Skin of body (tissue), 2 donors: Measurements from ENCODE around the gene C1orf159. TPM values are rescaled to one million over a fixed set of nuclear protein-coding genes. Genes with fewer than 3 reads are reported as not detected.
A peak's percentile ranks its signal among the peaks of the same experiment; 100 is the strongest.
"Not testable (repeated sequence)": the region's sequence is repeated elsewhere in the genome, so short reads cannot be mapped to it uniquely, and the experiment has no call there.

Experiments used
- DNase-seq: peaks from one replicate; lab custom pipeline; 2025; lab: John Stamatoyannopoulos, UW
- total RNA-seq: library from RNA; depleted of rRNA; stranded (reverse); fragments of >200 nt; gene quantifications from one replicate; pipeline ENCODE4 v1.2.3, GENCODE V29; 2014

C1orf159 gene
- total RNA-seq, 1 donor from 2014 or later = 6.9 TPM

DNA sequence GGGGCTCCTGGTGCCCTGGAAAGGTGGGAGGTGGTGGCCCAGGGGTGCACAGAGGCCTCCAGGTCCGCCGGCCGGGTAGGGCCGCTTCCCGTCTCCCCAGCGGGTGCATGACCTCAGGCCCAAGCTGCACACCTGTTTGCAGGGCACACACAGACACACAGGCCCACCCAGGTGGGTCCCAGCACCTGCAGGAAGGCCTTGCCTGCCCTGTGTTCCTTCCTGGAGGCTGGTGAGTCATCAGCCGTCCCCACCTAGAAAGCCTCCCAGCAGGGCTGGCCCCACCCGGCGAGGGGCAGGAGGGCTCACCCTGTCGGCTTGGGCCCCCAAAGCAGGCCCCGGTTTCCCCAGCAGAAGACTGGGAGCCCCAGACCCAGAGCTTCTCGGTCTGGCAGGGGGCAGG is 34.2 kb upstream of the C1orf159 start:
- DNase-seq = no peak

DNA sequence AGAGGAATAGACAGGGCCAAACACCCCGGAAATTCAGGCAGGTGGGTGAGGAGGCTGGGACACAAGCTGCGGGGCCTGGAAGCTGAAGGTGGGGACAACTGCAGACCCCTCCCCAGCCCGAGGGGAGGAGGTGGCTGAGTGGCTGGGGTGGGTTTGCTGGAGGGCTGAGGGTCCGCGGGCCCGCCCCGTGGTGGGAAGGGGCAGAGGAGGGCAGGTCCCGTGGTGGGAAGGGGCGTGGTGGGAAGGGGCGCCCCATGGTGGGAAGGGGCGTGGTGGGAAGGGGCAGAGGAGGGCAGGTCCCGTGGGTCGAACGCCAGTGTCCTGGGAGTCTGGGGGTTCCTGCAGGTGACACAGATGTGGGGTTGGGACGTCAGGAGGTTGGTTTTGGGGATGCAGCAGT is 33.5 kb upstream of the C1orf159 start:
- DNase-seq = no peak

DNA sequence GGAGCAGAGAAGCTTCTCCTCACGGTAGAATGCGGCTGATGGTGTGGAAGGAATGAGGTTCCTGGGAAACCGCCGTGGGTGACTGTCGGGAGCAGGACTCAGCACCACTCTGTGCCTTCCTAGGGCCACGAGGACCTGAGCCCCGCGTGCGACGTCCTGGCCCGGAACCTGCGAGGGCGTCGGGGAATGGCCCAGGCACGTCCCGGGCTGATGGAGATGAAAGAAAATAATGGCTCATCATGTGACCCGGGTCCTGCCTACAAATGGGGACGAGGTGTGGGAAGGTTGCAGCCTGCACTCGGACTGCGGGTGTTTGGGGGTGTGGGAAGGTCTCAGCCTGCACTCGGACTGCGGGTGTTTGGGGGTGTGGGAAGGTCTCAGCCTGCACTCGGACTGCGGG is 32.7 kb upstream of the C1orf159 start:
- no peak for DNase-seq

DNA sequence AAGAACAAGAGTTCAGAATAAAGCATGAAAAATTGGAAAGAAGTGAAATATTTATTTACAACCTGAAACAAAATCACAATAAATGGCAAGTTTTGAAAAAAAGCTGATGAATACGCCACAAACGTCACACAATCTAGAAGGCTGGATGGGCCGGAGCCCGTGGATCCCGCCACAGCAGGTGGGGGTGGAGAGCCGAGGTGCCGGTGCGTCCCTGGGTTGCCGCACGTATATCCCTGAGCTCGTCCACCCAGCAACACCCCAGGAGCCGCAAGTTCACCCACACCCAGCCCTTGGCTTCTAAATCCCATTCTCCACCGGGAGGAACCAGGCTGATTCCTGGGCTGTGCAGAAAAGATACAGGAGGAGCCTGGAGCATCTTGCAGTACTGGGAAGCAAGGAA is 32.2 kb upstream of the C1orf159 start:
- no peak for DNase-seq

DNA sequence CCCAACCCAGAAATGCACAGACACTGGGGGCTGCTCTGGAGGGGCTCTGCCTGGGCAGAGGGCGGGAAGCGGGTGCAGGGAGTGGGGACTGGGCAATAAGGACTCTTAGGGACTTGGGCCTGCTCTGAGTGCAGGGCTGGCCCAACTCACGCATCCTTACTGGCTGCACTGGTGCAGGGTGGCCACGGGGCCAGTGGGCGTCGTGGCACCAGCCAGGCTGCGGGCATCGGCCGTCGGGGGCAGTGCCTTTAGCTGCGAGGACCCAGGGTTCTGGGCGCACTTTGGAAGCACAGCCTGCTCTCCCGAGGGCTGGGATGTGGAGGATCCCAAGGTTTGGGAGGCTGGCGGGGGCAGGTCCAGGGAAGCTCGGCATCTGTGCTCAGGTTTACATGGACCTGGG is 30.7 kb upstream of the C1orf159 start:
- DNase-seq = no peak

DNA sequence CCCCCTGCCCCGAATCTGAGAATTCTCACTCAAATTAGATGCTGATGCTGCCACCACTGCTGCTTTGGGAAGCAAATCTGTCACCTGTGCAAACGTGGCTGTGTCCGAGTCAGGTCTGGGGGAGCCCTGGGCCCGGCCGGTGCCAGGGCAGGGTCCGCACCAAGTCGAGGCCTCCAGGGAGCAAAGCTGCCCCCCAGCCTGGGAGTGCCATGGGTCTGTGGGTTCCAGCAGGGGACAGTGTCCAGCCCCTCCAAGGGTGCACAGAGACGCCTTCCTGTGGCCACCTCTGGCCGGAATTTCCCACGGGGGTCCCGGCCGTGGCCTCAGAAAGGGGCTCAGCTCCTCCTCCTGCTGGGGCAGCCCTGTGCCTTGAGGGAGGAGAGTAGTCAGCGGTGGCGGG is 30.1 kb upstream of the C1orf159 start:
- no peak for DNase-seq

DNA sequence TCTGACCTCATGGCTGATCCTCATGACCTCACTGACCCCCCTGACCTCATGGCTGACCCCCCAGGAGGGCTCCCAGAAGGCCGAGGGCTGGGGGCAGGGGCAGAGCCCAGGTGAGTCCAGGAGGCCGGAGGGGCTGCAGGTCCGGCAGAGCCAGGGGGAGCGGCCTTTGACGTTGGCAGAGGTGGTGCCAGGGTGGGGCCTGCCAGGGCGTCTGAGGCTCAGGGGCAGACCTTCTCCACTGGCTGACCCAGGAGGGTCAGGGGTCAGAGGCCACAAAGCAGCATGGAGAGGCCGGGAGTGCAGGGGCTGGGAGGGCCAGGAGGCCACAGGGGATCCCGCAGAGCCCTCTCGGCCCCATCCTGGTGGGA is 29.6 kb upstream of the C1orf159 start:
- no peak for DNase-seq

DNA sequence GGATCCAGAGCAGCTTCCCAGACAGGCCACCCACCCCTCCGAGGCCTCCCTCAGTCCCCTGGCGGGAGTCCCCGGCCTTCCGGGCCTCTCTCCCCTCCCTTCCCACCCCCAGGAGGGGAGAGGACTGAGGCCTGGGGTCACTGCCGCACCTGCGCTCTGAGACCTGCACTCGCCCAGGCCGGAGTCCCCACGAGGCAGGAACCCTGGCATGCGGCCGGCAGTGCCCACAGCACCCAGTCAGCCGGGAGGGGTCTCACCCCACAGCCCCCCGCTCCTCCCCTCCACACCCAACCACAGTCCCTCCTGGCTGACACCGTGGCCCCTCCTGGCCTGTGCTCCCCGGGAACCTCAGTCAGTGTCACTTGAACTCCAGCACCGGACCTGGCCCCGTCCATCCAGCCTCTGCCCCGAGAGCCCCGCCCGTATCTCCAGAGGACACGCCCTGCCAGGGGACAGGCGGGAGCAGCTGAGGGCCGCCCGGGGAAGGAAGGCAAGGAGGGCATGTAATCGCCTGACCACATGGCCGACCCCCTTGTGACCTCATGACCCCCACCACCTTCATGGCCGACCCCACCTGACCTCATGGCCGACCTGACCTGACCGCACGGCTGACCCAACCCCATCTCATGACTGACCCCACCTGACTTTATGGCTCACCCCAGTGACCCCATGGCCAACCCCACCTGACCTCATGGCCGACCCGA is 29.1 kb upstream of the C1orf159 start:
- DNase-seq = no peak

DNA sequence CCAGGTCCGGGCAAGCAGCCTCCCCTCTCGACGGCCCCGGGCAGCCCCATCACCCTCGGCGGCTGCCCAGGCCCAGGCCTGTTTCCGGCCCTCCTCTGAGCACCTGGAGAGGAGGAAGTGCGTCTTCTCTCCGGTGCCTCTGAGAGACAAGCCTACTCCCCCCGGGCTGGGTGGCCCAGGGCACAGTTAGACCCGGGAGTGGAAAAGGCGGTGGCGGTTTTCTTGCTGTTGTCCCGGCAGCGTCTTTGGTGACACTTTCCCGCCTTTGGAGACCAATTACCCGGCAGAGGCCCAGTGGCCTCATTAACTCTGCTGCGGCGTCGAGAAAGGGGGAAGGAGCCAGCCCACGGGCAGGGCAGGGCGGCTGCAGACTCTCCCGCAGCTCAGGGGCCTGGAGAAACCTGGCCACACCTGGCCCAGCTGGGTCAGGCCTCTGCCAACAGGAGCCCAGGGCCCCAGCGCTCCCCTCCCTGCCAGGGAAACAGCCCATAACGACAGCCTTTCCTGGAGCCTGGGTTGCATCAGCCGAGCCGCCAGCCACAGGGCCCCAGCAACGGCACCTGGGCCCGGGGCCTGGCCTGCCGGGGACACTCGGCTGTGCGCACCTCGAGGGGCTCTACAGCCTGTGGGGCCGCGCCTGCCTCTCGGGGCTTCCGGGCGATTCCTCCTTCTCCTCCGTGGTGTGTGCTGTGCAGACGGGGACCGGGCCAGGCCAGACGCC is 28.4 kb upstream of the C1orf159 start:
- DNase-seq = no peak

DNA sequence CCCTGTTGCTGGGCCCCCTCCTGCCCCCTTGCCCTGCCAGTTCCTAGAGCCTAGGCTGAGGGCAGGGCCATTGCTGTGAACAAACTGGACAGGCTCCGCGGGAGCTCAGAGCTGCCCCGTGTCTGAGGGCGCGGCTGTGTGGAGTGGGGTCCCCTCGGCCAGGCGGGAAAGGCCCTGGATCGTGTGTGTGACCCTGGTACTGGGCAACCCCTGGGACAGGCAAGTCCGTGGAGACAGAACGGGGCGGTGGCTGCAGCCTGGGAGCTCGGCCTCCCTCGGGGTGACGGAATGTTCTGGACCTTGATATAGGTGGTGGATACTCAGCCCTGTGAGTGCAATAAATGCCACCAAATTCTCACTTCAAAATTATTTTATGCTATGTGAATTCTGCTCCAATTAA is 27.7 kb upstream of the C1orf159 start:
- no peak for DNase-seq

DNA sequence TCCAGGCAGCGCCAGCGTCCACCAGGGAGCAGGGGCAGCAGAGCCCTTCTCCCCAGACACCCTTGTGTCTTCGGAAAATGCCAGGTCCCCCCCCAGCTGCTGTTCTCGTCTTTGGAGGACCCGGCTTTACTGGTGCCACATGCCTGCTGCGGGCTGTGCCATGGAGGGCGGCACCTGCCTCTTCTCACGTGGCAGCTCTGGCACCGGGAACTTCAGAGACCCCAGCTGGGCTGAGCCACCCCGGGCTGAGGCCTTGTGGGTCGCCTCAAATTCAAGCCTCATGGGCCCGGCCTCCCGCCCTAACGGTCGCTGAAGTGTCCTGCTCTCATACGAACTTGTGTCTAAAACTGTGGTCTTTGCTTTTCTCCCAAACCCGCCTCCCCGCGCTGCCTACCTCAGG is 27.0 kb upstream of the C1orf159 start:
- DNase-seq = no peak

DNA sequence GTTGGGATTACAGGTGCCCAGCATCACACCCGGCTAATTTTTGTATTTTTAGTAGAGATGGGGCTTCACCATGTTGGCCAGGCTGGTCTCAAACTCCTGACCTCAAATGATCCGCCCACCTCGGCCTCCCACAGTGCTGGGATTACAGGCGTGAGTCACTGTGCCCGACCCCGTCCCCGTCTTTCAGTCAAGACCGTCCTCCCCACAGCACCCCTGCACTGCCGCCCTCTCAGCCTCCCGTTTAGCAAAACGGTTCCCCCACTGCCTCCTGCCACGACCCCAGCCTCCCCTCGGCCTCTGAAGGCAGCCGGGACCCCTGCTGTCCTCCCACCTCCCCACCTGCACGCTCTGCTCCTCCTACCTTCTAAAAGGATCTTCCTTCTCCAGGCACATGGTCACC is 26.5 kb upstream of the C1orf159 start:
- DNase-seq = not testable (repeated sequence)

DNA sequence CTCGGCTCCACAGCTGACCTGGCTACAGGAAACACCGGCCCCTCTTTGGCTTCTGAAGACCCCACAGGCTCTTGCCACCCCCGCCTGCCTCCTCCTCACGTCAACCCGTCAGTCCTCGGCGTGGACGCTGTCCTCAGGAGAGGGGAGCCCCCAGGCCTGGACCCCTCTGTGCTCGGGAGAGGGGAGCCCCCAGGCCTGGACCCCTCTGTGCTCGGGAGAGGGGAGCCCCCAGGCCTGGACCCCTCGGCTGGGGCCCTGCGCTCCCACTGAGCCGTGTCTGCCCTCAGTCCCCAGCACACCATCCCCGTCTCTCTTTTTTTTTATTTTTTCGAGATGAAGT is 26.0 kb upstream of the C1orf159 start:
- DNase-seq = no peak

DNA sequence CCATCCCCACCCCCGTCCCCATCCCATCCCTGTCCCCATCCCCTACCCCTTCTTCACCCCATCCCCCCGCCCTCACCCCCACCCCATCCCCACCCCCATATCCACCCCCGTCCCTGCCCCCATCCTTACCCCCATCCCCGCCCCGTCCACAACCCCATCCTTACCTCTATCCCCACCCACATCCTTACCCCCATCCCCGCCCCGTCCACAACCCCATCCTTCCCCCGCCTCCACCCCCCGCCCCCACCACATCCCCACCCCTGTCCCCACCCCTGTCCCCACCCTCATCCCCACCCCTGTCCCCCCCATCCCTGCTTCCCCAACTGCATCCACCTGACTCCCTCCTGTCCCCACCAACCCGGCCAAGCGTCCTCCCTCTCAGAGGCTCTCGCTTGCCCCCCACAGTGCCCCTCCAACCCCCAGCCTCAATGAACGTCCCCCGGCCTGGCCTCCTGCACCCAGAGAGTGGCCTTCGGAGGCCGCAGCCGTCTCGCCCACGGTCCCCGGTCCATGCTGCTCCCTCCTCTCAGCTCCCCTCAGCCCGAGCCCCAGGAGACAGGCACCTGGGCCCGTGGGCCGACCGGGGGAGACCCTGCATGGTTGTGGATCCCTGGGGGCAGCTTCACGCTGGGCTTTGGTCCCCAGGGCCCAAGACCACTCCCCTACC is 25.5 kb upstream of the C1orf159 start:
- DNase-seq = no peak

DNA sequence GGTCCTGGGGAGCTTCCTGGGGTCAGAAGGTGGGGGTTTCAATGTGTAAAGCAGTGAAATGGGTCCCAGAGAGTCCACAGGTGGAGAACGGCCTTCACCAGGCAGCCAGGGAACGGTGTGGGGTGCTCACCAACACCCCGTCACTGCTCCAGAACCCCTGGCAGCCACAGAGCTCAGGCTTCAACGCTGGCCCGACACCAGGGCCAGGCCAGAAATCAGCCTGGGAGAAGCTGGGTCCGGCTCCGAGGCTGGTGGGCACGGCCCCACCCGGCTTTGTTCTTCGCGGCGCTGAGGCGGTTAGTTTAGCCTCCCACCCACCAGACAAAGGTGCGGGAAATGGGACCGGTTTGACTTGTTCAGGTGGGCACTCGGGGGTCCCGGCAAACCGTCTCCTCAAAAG is 24.8 kb upstream of the C1orf159 start:
- no peak for DNase-seq

DNA sequence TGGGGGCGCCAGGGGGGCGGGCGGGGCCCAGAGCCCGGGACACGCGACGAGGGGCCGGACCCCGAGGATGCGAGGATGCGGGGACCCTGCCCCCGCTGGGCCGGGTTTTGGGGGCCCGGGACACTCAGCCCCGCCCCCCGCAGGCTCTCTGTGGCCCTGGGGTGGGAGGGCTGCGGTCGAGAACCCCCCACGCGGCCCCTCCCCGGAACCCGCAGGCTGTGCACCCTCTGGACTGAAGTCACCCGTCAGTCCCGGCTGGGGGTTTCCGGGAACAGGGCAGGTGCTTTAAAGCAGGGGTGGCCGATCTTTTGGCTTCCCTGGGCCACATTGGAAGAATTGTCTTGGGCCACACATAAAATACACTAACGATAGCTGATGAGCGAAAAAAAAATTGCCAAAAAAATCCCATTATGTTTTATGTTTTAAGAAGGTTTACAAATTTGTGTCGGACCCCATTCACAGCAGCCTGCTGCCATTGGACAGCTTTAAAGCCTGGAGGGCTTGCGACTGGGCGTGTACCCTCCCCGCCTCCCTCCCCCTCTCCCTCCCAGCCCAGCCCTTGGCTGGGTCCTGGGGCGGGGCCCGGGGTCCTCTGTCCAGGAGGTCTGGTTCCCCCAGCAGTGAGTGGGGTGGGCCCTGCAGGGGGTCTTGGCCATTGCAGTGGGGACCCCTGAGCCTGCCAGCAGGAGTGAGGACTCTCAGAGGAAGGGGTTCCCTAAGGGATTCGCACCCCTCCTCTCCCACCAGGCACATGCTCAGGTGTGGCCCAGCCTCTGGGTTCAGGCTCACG is 21.6 kb upstream of the C1orf159 start:
- no peak for DNase-seq

DNA sequence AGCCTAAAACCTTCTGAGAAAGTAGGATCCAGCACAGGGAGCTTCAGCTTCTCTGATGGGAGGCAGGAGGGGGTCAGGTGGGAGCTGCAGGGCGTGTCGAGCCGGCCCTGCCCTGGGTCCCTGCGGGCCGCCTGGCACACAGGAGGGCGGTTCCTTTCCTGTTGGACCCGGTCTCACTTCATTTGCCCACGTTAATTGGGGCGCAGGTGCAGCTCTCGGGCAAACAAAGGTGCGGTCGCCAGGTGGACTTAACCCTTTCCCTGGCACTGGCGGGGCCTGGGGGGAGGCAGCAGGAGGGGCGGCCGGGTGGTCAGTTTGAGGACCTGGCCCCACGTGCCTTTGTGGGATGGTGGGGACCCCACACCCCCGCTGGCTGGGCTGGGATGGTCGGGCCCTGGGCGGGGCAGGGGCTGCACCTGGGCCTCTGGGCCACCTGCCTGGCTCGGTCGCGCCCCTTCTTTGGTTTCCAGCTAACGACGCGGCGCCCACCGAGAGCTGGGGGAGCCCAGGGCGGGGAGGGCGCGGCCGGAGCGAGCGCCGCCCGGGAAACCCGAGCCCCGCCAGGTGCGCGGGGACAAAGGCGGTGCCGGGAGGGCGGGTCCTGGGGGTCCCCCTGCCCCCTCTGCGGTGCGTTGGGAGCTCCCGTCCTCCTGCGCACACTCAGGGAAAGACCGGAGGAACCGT is 20.8 kb upstream of the C1orf159 start:
- no peak for DNase-seq

DNA sequence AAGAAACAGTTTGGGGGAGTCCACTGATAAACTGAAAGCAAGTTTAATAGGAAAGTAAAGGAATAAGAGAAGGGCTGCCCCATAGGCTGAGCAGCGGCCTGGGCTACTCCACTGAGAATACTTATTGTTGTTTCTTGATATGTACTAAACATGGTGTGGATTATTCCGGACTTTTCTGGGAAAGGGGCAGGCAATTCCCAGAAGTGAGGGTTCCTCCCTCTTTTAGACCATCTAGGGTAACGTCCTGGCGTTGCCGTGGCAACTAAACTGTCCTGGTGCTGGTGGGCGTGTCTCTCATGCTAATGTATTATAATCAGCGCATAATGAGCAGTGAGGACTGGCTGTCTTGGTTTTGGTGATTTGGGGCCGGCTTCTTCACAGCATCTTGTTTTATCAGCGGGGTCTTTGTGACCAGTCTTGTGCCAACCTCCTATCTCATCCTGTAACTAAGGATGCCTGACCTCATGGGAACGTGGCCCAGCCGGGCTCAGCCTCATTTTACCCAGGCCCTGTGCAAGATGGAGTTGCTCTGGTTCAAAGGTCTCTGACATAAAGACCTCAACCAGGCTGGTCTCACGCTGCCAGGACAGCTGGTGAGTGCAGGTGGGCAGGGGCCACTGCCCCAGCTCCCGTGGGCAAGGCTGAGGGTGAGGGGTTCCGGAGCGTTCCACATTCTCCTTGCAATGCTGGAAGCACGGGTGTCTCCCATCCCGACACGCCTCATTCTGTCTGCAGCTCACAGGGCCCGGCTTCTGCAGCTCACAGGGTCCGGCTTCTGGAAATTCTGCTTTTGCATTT is 19.6 kb upstream of the C1orf159 start:
- peak; percentile 40 for DNase-seq

DNA sequence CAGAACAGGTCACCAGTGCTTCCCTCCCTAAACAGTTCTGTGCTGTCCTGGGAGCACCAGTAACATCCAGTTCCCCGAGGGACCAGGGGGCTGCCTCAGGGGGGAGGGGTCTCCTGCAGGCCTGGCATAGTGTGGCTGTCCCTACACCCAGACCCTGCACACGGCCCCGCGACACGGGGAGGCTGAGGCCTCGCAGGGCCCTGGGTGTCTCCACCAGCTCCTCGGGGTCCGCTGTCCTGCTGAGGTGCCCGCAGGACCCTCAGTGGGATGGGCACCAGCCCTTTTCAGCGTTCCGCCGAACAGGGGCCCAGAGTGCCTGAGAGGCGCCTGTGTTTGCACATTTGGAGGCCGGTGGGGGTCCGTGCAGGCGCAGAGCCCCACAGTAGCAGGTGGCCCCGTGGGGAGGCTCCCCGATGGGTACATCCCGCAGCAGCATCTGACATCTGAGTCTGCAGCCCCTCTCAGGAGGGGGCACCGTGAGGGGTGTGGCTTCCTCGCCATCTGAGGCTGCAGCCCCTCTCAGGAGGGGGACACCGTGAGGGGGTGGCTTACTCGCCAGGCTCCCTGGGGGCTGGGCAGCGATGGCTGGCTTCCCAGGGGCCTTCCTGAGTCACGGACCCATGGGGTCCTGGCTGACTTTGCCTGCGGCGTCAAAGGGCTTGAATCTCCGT is 18.5 kb upstream of the C1orf159 start:
- no peak for DNase-seq
